ENCODE results near the gene DYNC1LI1. TPM values are rescaled to one million over a fixed set of nuclear protein-coding genes. Genes with fewer than 3 reads are reported as not detected.

DYNC1LI1 gene
- total and polyA plus RNA-seq, 2 donors (not counting 1 experiment from before 2014, with no cell fraction given), result 15.0 to 38.8 TPM

DNA sequence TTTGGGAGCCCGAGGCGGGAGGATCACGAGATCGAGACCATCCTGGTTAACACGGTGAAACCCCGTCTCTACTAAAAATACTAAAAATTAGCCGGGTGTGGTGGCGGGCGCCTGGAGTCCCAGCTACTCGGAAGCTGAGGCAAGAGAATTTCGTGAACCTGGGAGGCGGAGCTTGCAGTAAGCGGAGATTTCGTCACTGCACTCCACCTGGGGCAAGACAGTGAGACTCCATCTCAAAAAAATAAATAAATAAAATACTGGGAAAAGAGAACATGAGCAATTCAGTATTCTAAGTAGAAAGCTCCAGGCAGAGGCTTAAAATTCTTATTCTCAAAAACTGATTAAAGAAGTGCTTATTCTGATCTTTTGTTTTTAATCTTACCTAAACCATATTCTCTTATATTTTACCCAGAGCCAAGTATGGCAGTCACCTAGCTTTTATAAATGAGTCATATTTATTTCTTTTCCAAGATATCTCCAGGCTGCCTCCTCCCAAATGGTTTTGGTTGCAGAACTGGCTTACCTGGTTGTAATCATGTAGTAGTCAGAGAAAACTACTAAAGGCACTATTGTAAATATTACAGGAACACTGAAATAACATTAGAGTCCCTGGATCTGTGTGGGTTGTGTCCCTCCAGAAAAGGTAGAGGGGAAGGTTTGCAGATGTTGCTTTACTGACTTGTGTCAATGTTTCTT, 45.8 kb upstream of the DYNC1LI1 start:
- no peak overlapping the region for H3K4me3 ChIP-seq (ENCODE audit: control extremely low read depth in 1 of 5, extremely low read depth in 1 of 5, insufficient read depth in 1 of 5, low read depth in 2 of 5, low read length in 4 of 5)
- Mint-ChIP-seq H3K4me3 (no peak overlapping the region), H3K4me1 (no peaks in the 10 kb centered on the region), H3K9me3 (ENCODE audit: insufficient read depth) (no peaks in the 10 kb centered on the region), H3K27me3 (peaks cover 16% of the 10 kb centered on the region), H3K27ac (no peak overlapping the region)
- 97% methylated on average over 10 of the region's 14 CpGs for WGBS (ENCODE audit: insufficient coverage)
- H3K9ac ChIP-seq (ENCODE audit: low read length), result no peak overlapping the region
- H3K27ac ChIP-seq (ENCODE audit: low read length in 2 of 2), result no peak overlapping the region
- H3K79me2 ChIP-seq (ENCODE audit: control insufficient read depth, insufficient read depth, low read length), result no peaks in the 10 kb centered on the region
- intact Hi-C loops (cut with micrococcal nuclease), result no loop called here
- H3K4me2 ChIP-seq (replicated peaks; ENCODE audit: low read depth, low read length, poor library complexity, severe bottlenecking), result no peak overlapping the region
- ATAC-seq (ENCODE audit: low read depth) (no peak), DNase-seq (no peak)
- H3K27me3 ChIP-seq (replicated peaks in 1 of 4; ENCODE audit: control extremely low read depth in 1 of 4, control insufficient read depth in 3 of 4, insufficient read depth in 4 of 4, low read length in 3 of 4), result no peaks in the 10 kb centered on the region
- no peaks in the 10 kb centered on the region for H3K4me1 ChIP-seq (ENCODE audit: control insufficient read depth in 2 of 2, insufficient read depth in 2 of 2, low read length in 2 of 2)
- POLR2A ChIA-PET, result no interaction called here
- no peaks in the 10 kb centered on the region for H3K36me3 ChIP-seq (replicated peaks in 1 of 2; ENCODE audit: control extremely low read depth in 1 of 2, control insufficient read depth in 1 of 2, extremely low read depth in 1 of 2, insufficient read depth in 2 of 2, low read length in 1 of 2)
- no peak overlapping the region for H2AFZ ChIP-seq (ENCODE audit: insufficient read depth, low read depth, low read length, poor library complexity, severe bottlenecking)
- no peaks in the 10 kb centered on the region for H4K20me1 ChIP-seq (ENCODE audit: control insufficient read depth, insufficient read depth, low read length, poor library complexity, severe bottlenecking)
- H3K9me3 ChIP-seq (ENCODE audit: control extremely low read depth in 1 of 3, control insufficient read depth in 2 of 3, insufficient read depth in 1 of 3, low read length in 2 of 3), result peaks cover 1 to 6% (median 4%) of the 10 kb centered on the region in 3 donors
- TF ChIP-seq EZH2 (IDR thresholded peaks at IDR 0.05; ENCODE audit: borderline replicate concordance, insufficient read depth, low read depth, low read length, poor library complexity, severe bottlenecking), result no peak
- TF ChIP-seq, protein P1, sequence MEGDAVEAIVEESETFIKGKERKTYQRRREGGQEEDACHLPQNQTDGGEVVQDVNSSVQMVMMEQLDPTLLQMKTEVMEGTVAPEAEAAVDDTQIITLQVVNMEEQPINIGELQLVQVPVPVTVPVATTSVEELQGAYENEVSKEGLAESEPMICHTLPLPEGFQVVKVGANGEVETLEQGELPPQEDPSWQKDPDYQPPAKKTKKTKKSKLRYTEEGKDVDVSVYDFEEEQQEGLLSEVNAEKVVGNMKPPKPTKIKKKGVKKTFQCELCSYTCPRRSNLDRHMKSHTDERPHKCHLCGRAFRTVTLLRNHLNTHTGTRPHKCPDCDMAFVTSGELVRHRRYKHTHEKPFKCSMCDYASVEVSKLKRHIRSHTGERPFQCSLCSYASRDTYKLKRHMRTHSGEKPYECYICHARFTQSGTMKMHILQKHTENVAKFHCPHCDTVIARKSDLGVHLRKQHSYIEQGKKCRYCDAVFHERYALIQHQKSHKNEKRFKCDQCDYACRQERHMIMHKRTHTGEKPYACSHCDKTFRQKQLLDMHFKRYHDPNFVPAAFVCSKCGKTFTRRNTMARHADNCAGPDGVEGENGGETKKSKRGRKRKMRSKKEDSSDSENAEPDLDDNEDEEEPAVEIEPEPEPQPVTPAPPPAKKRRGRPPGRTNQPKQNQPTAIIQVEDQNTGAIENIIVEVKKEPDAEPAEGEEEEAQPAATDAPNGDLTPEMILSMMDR (IDR thresholded peaks at IDR 0.05), result no peak
- CTCF ChIA-PET, result no interaction called here

- H3K27ac Mint-ChIP-seq, result no peak overlapping the region
- Histone ChIP-seq H3K27ac (ENCODE audit: low read length in 2 of 2) (no peak overlapping the region), H3K4me1 (ENCODE audit: control insufficient read depth in 2 of 2, insufficient read depth in 2 of 2, low read length in 2 of 2) (no peaks in the 10 kb centered on the region), H4K20me1 (ENCODE audit: control insufficient read depth, insufficient read depth, low read length, poor library complexity, severe bottlenecking) (no peaks in the 10 kb centered on the region), H3K79me2 (ENCODE audit: control insufficient read depth, insufficient read depth, low read length) (no peaks in the 10 kb centered on the region), H3K4me2 (replicated peaks; ENCODE audit: low read depth, low read length, poor library complexity, severe bottlenecking) (no peak overlapping the region), H3K9ac (ENCODE audit: low read length) (no peak overlapping the region), H2AFZ (ENCODE audit: insufficient read depth, low read depth, low read length, poor library complexity, severe bottlenecking) (no peak overlapping the region), H3K36me3 (replicated peaks in 1 of 2; ENCODE audit: control extremely low read depth in 1 of 2, control insufficient read depth in 1 of 2, extremely low read depth in 1 of 2, insufficient read depth in 2 of 2, low read length in 1 of 2) (no peaks in the 10 kb centered on the region), H3K27me3 (replicated peaks in 1 of 4; ENCODE audit: control extremely low read depth in 1 of 4, control insufficient read depth in 3 of 4, insufficient read depth in 4 of 4, low read length in 3 of 4) (no peaks in the 10 kb centered on the region), H3K9me3 (ENCODE audit: control extremely low read depth in 1 of 3, control insufficient read depth in 2 of 3, insufficient read depth in 1 of 3, low read length in 2 of 3) (peaks cover 0 to 6% (median 1%) of the 10 kb centered on the region in 3 donors), H3K4me3 (ENCODE audit: control extremely low read depth in 1 of 5, extremely low read depth in 1 of 5, insufficient read depth in 1 of 5, low read depth in 2 of 5, low read length in 4 of 5) (no peak overlapping the region)
- DNase-seq (no peak), ATAC-seq (ENCODE audit: low read depth) (no peak)
- peaks cover 20% of the 10 kb centered on the region for H3K27me3 Mint-ChIP-seq
- no peak overlapping the region for H3K4me3 Mint-ChIP-seq
- H3K4me1 Mint-ChIP-seq, result no peaks in the 10 kb centered on the region
- ChIA-PET CTCF (no interaction called here), POLR2A (no interaction called here)
- H3K9me3 Mint-ChIP-seq (ENCODE audit: insufficient read depth), result no peaks in the 10 kb centered on the region
- no peak for TF ChIP-seq EZH2 (IDR thresholded peaks at IDR 0.05; ENCODE audit: borderline replicate concordance, insufficient read depth, low read depth, low read length, poor library complexity, severe bottlenecking)
- TF ChIP-seq, protein P1 (IDR thresholded peaks at IDR 0.05), result no peak
- WGBS (ENCODE audit: insufficient coverage), result no CpG with 5 or more reads among the region's 2 CpGs
- intact Hi-C loops (cut with micrococcal nuclease), result no loop called here
These were observed 44.3 kb upstream of the DYNC1LI1 start for GRCh38 chr3:32614956-32615355.

Data from B cell (primary cell).